Chondrocyte (in vitro differentiated cells): Measurements from ENCODE around the gene USP34. TPM values are rescaled to one million over a fixed set of nuclear protein-coding genes. Genes with fewer than 3 reads are reported as not detected.

Source experiments
- DNase-seq: peaks from one replicate; pipeline ENCODE4 v3.0.0; 2021; ENCODE audit warnings: mixed read lengths, low spot score
- H3K27ac Mint-ChIP-seq: one replicate; pipeline ENCODE4 v1.8.0; 2021; ENCODE audit warnings: mild to moderate bottlenecking, moderate library complexity, mixed read lengths; ENCODE audit not compliant: unreplicated experiment
- H3K27me3 Mint-ChIP-seq: 2 replicates; pipeline ENCODE4 v1.8.0; 2021; ENCODE audit warnings: low read depth, mixed read lengths
- H3K36me3 Mint-ChIP-seq: 2 replicates; pipeline ENCODE4 v1.8.0; 2021; ENCODE audit warnings: low read depth, mixed read lengths
- H3K4me1 Mint-ChIP-seq: 2 replicates; pipeline ENCODE4 v1.8.0; 2021; ENCODE audit warnings: low read depth, mild to moderate bottlenecking, mixed read lengths
- H3K4me3 Mint-ChIP-seq: one replicate; pipeline ENCODE4 v1.8.0; 2021; ENCODE audit warnings: mild to moderate bottlenecking, moderate library complexity, mixed read lengths; ENCODE audit not compliant: unreplicated experiment
- H3K9me3 Mint-ChIP-seq: 2 replicates; pipeline ENCODE4 v1.8.0; 2021; ENCODE audit warnings: low read depth, mixed read lengths
- total RNA-seq: library from RNA; stranded (reverse); gene quantifications from 3 replicates; pipeline ENCODE4 v1.2.1, GENCODE V29; 2021
- TF ChIP-seq, protein P1 (sequence below): fragments of 200-600 bp; sonication (generic); IDR thresholded peaks from 2 replicates; pipeline ENCODE4 v1.5.0; 2021; ENCODE audit warnings: antibody characterized with exemption, mild to moderate bottlenecking, moderate library complexity

Gene USP34
- total RNA-seq, 1 donor from 2014 or later = 104 TPM

GRCh38 chr2:61359058-61359457, 111.8 kb downstream of the USP34 start:
- H3K4me1 Mint-ChIP-seq = peaks cover 43% of the 10 kb centered on the region
- peak overlapping the region; percentile 49 for H3K27ac Mint-ChIP-seq
- H3K9me3 Mint-ChIP-seq = peaks cover 6% of the 10 kb centered on the region
- no peak overlapping the region for H3K4me3 Mint-ChIP-seq
- no peak for DNase-seq
- peaks cover 11% of the 10 kb centered on the region for H3K36me3 Mint-ChIP-seq
- TF ChIP-seq, protein P1, sequence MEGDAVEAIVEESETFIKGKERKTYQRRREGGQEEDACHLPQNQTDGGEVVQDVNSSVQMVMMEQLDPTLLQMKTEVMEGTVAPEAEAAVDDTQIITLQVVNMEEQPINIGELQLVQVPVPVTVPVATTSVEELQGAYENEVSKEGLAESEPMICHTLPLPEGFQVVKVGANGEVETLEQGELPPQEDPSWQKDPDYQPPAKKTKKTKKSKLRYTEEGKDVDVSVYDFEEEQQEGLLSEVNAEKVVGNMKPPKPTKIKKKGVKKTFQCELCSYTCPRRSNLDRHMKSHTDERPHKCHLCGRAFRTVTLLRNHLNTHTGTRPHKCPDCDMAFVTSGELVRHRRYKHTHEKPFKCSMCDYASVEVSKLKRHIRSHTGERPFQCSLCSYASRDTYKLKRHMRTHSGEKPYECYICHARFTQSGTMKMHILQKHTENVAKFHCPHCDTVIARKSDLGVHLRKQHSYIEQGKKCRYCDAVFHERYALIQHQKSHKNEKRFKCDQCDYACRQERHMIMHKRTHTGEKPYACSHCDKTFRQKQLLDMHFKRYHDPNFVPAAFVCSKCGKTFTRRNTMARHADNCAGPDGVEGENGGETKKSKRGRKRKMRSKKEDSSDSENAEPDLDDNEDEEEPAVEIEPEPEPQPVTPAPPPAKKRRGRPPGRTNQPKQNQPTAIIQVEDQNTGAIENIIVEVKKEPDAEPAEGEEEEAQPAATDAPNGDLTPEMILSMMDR = no peak
- no peaks in the 10 kb centered on the region for H3K27me3 Mint-ChIP-seq

DNA sequence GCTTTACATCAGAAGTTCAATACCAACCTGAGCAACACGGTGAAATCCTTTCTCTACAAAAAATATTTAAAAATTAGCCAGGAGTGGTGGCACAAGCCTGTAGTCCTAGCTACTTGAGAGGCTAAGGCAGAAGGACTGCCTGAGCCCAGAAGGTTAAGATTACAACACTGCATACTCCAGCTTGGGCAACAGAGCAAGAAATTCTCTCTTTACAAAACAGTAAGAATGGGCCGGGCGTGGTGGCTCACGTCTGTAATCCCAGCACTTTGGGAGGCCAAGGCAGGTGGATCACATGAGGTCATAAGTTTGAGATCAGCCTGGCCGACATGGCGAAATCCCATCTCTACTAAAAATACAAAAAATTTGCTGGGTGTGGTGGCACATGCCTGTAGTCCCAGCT, 113.2 kb downstream of the USP34 start:
- Mint-ChIP-seq H3K27me3 (no peaks in the 10 kb centered on the region), H3K9me3 (peaks cover 12% of the 10 kb centered on the region), H3K4me1 (peaks cover 46% of the 10 kb centered on the region), H3K4me3 (no peak overlapping the region), H3K27ac (no peak overlapping the region), H3K36me3 (peaks cover 15% of the 10 kb centered on the region)
- TF ChIP-seq, protein P1 = no peak
- no peak for DNase-seq

DNA sequence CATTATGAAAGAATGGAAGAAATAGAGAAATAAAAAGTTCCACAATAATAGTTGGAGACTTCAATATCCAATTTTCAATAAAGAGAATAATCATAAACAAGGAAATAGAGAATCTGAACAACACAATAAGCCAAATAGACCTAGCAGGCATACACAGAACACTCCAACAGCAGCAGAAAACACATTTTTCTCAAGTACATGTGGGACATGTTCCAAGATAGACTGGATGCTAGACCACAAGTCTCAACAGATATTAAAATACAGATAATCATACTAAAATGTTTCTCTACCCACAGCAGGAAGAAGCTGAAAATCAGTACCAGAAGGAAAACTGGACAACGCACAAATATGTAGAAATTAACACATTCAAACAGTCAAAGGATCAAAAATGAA, 113.9 kb downstream of the USP34 start:
- Mint-ChIP-seq H3K9me3 (peaks cover 13% of the 10 kb centered on the region), H3K4me1 (peaks cover 46% of the 10 kb centered on the region), H3K4me3 (no peak overlapping the region), H3K27ac (peak overlapping the region; percentile 32), H3K27me3 (no peaks in the 10 kb centered on the region), H3K36me3 (peaks cover 16% of the 10 kb centered on the region)
- TF ChIP-seq, protein P1 = no peak
- DNase-seq = no peak

- H3K36me3 Mint-ChIP-seq = peaks cover 15% of the 10 kb centered on the region
- TF ChIP-seq, protein P1 = no peak
- peak overlapping the region; percentile 73 for H3K27ac Mint-ChIP-seq
- peaks cover 46% of the 10 kb centered on the region for H3K4me1 Mint-ChIP-seq
- no peaks in the 10 kb centered on the region for H3K27me3 Mint-ChIP-seq
- peaks cover 13% of the 10 kb centered on the region for H3K9me3 Mint-ChIP-seq
- no peak overlapping the region for H3K4me3 Mint-ChIP-seq
- no peak for DNase-seq
Observed at GRCh38 chr2:61356261-61356957, 114.5 kb downstream of the USP34 start.

DNA sequence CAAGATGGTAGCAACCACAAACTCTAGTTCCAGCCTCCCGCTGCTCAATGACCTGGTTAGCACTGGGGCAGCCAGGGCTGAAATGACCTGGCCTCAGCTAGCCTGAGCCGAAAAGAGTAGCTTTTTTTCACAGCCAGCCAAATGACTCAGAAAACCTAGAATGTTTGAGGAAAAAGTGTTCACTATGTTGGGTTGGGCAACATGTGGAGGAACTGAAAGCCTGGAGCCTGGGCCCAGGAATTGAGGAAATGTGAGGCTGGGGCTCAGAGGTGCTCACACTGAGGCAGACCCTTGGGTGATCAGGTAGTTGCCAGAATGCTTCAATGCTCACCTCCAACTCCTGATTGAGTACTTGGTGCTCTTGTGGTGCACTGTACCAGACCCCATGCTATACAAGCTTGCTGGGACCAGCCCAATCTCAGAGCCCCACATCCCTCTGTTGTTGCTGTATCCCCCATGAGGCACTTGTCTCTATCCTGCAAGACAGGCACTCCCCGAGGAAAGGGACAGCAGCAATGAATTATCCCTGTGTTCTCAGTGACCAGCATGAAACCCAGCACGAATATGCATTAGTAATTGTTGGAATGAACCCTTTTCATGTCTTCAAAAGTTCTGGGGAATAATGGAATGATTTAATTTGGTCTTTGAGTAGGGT, 116.2 kb downstream of the USP34 start:
- peaks cover 43% of the 10 kb centered on the region for H3K4me1 Mint-ChIP-seq
- H3K4me3 Mint-ChIP-seq = no peak overlapping the region
- no peaks in the 10 kb centered on the region for H3K27me3 Mint-ChIP-seq
- TF ChIP-seq, protein P1 = no peak
- peaks cover 13% of the 10 kb centered on the region for H3K9me3 Mint-ChIP-seq
- no peak for DNase-seq
- no peak overlapping the region for H3K27ac Mint-ChIP-seq
- peaks cover 13% of the 10 kb centered on the region for H3K36me3 Mint-ChIP-seq
